Stimulated activated CD4-positive, alpha-beta T cell treated with anti-CD3 and anti-CD28 coated beads, Interleukin-2, amount 100 ng/mL, for 48 hours (primary cell): ENCODE measurements around the gene KRT38.
"Not testable (repeated sequence)": the region's sequence is repeated elsewhere in the genome, so short reads cannot be mapped to it uniquely, and the experiment has no call there.

Experiments
- DNase-seq, 2 donors: peaks; one replicate each; pipeline ENCODE4 v3.0.0-alpha.2; 2020

The KRT38 gene

DNA sequence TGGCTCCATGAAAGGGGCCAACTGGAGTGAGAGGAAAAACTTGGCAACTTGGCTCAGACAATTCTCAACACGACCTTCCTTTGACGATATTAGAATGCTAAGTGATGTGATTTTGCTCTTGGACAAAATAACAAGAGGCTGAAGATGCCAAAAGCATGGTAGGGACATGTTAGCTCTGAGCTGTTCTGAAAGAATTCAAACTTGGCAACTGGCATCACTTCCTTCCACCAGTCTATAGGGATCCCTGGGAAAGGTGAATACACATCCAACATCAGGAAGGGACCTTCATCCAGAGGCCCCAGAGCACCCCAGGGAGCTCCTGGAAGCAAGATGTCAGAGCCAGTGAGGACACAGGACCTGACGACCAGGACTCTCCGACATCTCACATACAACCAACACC, 20.6 kb downstream of the KRT38 start:
- no peak for DNase-seq

DNA sequence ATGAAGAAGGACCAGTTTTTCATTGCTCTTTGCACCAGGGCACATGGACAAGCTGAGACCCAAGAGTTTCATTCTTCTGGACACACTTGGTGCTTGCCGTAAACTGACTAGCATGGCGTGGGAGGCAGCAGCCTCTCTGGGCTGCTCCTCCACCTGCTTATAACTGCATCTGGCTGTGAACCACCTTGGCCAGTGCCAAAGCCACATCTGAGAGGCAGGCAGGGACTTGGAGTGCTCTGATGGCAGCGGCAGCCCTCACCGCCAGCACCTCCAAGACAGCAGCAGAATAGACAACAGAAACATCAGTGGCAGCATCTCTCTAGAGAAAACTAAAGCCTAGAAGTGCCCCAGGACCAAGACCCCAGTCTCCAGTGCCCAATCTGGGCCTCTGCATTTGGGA, 21.1 kb downstream of the KRT38 start:
- no peak for DNase-seq

DNA sequence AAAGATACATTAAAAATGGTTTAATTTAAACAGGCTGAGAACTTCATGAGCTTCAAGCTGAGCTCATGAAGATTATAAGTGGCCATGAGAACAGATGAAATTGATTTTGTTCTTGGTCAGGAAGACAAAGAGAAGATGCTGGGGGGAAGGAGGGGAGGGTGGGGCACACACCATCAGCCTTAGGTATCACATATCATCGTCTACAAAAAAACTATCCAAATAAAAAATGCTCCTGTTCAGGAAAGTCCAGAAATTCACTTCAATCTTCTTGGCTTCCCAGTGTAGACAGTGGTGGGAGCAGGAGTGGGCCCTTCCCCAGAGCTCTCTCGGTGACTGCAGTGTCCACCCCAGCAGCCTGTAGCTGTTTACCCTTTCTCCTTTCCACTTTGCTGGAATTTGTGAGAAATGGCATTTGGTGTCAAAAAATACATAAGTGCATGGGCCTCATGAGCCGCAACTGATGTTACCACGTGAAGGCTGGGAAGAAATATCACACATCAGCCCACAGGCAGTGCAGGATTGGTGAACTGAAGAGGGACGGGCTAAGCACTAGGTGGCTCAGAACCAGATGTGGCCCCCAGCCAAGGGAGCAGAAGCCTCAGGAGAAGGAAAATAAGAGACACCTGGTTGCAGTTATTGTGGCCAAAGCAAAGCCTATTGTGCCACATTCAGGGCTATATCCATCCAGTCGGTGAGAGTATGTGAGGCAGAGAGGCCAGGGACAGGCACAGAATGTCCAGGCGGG, 22.5 kb downstream of the KRT38 start:
- no peak for DNase-seq

DNA sequence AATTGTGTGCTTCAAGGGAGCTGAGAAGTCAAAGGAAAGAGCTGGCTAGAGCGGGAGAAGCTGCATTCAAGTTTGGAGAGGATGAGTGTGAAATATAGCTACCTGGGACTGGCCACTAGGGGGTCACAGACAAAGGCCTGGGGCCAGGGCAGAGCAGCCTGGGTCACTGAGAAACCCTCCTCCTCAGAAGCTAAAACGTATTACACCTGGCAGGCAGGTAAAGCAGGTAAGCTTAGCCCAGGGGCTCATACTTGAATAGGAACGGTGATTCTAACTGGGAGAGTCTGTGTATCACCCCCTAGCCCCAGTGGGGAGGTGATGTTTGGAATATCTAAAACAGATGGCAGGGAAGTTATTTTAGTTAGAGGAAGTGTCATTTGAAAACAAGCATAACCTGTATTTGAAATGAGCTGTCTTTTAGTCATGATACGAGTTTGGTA, 23.2 kb downstream of the KRT38 start:
- no peak for DNase-seq

DNA sequence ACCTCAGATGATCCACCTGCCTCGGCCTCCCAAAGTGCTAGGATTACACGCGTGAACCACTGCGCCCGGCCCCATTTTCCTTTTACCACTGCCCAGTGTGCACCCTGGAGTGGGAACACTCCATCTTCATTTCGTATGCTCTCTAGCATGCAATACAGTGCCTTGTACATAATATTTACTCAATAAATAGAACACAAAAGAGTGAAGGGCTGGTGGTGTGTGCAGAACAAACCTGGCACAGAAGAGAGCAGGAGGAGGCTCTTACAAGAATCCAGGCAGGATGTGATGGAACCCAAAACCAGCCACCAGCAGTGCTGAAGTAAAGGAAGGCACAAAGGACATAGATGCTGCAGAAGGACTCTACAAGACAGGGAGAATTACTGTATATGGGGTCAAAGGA, 23.7 kb downstream of the KRT38 start:
- no peak for DNase-seq

DNA sequence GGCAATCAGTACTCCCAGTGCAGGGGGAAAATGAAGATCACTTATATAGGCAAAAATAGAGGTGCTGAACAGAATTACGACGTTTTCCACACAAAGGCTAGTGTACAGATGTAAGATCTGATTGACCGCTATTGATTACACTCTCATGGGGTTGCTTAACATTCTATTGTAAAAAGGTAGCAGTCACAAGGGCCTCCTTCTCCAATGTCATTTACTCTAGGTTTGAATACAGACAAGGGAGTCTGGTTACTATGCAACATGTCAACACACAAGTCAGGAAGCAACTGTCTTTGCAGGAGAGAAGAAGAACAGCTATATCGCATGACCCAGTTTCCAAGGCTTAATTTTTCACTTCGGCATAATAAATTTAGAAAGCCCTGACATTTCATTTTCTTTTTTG, 24.3 kb downstream of the KRT38 start:
- no peak for DNase-seq

DNA sequence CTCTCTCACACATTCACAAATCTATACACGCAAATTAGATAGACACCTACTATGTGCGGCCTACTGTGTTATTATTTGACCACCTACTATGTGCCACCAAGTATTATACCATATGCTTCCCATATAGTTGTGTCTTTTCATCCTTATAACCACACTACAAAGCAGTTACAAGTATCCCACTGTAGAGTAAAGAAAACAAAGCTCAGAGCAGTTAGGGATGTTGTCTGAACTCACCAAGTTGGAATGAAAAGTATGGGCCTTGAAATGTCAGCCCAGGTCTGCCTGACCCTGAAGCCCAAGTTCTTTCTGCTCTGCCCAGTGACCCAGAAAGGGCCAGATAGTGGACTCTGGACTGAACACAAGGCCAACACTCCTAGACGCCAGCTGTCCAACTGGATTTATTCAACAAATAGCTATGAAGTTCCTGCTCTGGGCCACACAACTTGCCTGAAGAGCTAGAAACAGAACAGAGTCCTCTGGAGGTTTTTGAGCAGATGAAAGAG, 24.9 kb downstream of the KRT38 start:
- no peak for DNase-seq

DNA sequence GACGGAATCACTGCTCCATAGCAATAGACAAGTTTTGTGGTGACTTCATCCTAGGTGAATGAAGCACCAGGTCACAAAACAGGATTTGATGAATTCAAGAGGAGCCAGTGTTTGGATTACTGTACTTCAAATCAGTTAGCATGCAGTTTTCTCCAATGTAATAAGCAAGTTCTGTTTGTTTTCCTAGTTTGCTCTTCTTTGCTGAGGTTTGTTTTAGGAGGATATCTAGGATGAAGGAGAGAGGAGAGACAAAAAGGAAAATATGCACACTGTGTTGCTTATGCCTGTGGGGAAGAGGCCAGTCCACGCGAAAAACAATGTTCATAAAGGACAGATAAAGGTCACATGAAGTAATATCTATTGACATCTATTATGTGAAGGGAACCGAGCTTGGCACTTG, 25.4 kb downstream of the KRT38 start:
- DNase-seq = no peak

DNA sequence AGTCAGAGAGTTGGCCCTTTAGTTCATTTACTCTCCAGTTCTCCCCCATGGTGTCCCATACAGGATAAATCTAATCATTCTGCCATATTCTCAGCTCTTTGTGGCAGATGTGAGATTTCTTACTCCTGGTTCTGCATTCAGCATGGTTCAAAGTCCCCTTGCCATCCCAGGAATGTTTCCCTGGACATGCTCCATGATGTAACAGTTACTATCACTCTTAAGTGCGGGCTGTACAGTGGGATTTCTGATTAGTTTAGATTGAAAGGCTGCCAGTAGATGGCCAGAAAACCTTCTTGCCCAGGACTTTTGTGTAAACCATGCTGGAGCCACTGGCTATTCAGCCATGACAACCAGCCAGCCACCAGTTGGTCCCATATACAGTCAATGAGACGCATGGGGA, 26.8 kb downstream of the KRT38 start:
- DNase-seq = no peak

DNA sequence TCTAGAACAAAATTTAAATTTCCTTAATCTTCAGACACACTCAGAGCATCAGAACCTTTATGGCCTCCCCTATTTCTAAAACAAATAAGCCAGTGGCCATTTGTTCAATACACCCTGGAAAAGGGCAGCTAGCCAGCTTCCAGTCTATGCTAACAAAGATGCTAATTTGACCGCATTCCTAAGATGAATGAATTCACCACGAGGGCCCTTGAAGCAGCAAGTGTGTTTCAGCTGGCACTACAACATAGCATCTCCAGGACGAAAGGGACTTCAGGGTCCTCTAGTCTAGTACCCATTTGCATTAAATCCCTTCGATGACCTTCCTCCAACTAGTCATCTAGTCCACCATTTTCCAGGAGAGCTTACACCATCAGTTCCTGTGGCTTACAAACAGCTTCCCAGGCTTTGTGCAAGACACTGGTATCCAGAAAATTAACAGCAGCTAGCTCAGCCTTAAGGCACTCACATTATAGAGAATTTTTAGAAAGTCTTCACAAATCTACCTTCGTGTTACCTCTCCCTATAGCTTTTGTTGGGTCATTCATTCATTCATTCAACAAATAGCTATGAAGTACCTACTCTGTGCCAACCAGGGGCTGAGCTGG, 27.3 kb downstream of the KRT38 start:
- DNase-seq = no peak

DNA sequence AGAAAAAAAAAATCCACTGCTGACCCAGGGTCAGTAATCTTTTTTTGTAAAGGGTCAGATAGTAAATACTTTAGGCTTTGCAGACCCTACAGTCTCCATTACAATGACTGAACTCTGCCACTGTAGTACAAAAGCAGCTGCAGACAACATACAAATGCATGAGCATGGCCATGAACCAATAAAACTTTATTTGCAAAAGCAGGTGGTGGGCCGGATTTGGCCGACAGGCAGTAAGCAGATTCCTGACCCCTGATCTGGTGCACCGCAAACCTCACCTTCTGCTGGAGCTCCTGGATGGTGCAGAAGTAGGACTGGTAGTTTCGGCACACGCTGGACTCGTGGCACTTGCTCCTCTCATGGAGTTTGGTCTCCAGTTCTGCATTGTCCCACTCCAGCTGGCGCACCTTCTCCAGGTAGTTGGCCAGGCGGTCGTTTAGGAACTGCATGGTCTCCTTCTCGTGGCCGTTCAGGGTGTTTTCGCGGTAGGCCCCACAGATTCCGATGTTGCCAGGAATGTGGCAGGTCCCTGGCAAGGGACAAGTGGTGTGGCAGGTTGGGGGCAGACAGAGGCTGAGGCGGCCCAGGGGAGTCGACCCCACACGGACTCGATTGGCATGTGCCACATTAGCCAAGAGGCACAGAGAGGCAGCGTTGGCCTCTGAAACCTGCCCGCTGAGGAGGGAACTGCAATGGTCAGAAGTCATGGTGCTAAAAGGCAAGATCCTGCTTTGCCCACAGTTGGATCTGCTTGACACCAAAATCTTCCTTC, 29.5 kb downstream of the KRT38 start:
- DNase-seq = no peak

DNA sequence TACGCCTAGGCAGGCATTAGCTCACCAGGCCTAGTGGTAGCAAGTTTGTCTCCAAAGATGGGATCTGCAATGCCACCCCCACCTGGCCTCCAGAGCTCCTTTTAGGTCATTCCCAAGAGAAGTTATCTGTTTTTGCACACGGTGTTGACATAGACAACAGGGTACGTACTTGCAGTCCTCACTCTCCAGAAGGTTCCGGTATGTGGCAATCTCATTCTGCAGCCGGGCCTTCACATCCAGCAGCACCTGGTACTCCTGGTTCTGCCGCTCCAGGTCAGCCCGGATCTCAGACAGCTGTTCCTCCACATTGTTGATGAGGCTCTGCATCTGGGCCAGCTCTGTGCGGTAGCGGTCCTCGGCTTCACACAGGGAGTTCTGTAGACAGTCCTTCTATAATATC, 33.6 kb downstream of the KRT38 start:
- no peak for DNase-seq

DNA sequence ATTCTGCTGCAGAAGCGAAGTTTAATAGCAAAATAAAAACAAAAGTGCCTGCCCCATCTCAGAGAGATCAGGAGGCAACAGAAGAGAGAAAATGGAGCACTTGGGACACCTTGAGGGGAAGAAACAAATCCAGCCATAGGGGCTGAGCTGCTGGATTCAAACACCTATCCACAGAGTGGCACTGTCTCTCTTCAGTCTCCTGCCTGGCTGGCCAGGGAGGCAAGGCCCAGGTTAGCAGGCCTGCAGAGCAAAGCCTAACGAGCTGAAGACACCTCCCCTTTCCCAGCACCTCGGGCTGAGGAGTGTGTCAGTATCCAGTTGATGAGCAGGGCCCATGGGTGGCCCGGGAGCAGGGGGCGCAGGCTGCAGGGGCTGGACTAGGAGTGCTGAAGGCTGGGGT, 34.6 kb downstream of the KRT38 start:
- DNase-seq = no peak

DNA sequence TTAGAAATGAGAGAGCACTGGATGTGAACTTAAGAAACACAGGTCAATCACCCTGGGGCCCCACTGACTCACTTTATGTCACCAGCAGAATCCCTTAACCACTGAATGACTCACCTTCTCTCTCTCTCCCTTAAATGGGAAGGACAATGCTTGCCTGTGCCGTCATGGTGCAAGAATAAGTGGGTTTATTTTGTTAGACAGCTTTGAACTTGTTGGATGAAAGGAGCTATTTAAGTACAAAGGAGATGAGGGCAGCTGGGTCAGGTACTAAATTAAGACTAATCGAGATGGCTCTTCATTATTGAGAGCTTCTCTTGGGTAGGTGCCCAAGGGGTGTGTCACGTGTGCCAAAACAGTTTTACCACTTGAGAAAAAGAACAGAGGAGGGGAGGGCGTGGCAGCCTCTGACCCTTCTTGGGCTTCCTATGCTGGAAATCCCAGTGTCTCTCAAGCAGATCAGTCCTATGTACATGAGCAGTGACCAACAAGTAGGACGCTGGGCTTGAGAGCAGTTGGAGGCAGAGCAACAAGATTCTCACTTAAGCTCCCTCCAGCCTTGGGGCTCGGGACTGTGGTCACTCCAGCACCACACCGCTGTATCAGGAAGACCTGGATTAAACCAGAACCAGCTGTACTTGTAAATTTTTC, 36.6 kb downstream of the KRT38 start:
- peak; percentile 20 to 32 for DNase-seq

DNA sequence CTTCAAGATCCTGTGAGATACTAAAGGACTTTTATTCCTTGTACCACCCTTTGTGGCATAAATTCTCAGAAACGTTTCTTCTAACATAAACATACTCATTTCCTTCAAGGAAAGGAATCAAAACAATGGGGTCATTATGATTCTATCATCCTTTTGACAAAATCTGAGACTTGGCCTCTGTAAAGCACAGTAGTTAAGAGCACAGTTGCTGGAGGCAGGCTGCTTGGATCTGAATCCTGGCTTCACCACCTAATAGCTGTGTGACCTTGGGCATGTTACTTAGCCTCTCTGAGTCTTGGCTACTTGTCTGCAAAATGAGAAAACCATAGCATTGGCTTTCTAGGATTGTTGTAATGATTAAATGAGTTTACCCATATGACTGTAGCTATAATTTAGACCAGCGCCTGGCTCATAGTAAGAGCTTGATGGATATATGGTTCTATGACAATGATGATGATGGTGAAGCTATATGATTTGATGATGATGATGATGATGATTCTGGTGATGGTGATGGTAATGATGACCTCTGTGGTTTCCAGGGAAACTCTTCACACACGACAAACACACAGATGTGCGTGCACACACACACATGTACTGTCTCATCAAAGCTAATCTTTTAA, 37.3 kb downstream of the KRT38 start:
- no peak for DNase-seq

DNA sequence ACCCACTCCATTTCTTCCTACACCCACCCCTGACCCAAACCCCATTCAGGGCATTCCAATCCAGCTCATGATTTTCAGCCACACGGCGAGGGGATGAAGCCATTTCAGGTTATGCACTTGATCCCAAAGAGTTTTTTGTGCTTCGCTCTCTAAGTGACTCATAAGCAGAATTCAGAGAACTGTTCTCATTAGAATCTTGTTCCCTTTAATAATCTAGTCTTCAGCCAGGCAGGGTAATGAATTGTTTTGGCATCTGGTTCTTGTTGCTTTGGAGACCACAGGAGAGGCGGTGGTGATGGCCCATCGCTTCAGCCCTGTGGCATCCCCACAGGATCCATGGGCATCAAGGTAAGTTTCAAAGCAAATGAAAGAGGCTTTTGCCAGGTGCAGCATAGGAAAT, 38.6 kb downstream of the KRT38 start:
- DNase-seq = no peak

DNA sequence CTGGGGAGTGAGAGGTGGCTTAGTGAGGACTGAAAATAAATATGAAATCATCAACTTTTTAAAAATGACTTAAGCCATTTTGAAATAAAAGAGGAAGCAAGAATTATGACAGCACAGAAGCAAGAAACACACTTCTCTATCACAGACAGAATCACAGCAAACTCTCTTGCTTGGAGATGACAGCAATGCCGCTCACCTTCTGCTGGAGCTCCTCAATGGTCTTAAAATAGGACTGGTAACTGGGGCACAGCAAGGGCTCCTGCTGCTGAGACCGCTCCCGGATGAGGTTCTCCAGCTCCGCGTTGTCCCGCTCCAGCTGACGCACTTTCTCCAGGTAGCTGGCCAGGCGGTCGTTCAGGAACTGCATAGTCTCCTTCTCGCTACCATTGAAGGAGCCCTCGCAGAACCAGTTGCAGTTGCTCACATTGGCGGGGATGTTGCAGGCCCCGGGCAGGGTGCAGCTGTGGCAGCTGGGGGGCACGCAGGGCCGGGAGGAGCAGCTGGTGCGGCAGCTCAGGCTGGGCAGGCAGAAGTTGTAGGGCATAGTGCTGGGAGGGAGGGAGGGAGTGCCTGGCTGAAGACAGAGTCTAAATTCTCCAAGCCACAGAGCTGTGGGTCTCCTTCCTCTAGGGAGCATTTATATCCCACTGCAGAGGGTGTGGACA, 43.7 kb downstream of the KRT38 start, which contains the start of gene KRT31:
KRT31 (minus strand) TSS at position 613 of the 665 bp plus-strand sequence; CDS start at position 544, 69 bp downstream.
- DNase-seq = no peak

DNA sequence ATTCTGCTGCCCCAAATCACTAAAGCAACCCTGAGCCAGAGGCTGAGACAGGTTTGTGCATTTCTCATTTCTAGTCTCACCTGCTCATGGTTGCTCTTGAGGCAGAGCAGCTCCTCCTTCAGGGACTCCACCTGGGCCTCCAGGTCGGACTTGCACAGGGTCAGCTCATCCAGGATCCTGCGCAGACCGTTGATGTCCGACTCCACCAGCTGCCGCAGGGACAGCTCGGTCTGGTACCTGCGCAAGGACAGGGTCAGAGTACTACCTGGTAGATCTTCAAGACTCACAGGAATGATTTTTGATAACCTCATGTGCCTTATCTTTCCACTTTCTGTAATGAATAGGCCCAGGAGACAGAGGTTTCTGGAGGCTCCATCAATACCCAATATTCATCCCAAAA, 44.4 kb downstream of the KRT38 start:
- no peak for DNase-seq

DNA sequence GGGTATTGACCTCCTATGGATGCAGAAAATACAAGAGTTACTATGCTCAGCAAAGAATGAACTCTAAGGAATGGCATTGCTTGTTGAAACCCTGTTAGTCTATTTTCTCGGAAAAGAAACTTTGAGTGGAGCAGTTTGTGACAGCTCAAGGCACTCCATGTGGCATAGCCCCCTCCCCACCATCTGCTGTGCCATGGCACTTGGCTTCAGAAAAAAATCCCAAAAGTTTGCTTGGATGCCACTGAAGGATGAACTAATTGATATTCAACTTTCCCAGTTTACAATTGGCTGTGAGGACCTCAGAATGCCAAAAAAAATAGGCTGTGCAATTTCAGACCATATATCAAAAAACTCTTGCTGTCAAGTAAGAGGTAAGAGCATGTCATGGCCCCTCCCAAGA, 45.2 kb downstream of the KRT38 start:
- no peak for DNase-seq

DNA sequence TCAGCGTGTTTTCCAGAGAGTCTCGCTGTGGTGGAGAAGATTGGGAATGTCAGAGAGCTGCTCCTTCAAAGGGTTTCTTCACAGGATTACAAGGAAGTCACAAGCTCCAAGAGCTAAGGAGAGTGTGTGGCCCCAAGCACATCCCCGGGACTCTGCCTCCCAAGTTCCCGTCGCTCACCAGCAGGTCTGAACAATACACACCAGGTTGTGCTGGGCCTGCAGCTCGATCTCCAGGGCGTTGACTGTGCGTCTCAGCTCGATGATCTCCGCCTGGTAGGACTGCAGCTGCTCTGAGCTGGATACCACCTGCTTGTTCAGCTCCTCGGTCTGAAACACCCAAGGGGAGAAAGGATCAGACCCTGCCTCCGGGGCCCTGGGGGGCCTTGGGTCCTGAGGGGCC, 45.7 kb downstream of the KRT38 start:
- DNase-seq = not testable (repeated sequence)

DNA sequence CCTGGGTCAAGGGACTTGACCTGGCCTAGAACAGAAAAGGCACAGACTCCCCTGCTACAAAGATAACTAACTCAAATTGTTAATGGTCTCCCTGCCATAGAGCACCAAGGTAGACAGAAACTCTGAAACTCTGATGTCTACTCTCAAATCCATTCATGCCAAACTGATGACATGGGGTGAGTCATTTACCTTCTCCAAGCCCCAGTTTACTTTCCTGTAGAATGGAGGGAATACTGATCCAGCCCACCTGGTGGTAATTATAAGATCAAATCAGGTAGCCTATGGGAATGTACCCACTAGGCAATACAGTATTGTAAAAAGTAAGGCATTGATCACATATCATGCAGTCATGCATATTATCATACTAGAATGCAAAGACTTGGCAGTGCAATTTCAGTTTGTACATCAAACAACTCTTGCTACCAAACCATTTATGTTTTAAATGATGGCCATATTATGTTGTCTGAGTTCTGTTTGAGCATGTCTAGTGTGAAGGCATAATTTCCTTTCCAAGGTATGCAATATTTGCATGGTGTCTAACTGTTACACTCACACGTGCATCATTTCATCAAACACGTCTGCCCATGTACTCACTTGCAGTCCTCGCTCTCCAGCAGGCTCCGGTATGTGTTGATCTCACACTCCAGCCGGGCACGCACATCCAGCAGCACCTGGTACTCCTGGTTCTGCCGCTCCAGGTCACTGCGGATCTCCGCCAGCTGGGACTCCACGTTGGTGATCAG, 46.4 kb downstream of the KRT38 start:
- no peak for DNase-seq
